ENCODE measurements around the gene CLPTM1L. TPM values are rescaled to one million over a fixed set of nuclear protein-coding genes. Genes with fewer than 3 reads are reported as not detected.
"Not testable (repeated sequence)": the region's sequence is repeated elsewhere in the genome, so short reads cannot be mapped to it uniquely, and the experiment has no call there.

CLPTM1L gene
- polyA plus RNA-seq, 1 experiment = 85.5 TPM

DNA sequence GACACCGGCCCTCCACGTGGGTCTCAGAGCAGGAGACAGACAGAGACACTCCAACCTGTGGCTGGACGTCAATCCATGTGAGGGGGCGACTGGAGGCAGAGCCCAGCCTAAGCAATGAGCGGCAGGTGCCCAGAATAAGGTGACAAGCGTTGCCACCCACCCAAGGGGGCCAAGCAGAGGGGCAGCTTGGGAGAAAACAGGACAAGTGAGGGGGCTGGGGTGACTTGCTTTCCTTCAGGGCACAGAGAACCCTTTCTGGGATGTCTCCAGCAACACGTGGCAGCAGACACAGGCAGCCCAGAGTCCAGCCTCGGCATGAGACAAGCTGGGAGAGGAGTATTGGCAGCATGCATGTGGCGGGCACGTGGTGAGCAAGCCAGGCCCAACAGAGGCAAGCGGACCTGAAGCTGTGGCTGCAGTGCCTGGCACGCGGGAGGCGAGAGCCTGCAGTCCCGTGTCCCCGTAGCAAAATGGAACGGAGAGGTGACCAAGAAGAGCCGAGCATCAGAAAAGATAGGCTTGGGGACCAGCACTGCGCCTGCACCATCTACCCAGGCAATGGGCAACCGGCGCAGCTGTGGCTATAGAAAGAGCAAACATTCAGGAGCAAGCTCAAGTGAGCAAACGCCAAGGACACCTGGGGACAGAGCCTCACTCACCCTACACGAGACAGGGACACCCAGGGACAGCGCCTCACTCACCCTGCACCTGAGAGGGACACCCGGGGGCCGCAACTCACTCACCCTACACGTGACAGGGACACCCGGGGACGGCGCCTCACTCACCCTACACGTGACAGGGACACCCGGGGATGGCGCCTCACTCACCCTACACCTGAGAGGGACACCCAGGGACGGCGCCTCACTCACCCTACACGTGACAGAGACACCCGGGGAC is 56.2 kb downstream of the CLPTM1L start:
- Histone ChIP-seq H3K27ac (ENCODE audit: low read depth, low read length) (no peak overlapping the region), H3K4me3 (ENCODE audit: low read depth, low read length) (no peak overlapping the region), H3K9me3 (ENCODE audit: control insufficient read depth, insufficient read depth, low read length) (peaks cover 58% of the 10 kb centered on the region), H3K27me3 (ENCODE audit: control insufficient read depth, insufficient read depth, low read length) (no peaks in the 10 kb centered on the region)
- TF ChIP-seq, protein P1, sequence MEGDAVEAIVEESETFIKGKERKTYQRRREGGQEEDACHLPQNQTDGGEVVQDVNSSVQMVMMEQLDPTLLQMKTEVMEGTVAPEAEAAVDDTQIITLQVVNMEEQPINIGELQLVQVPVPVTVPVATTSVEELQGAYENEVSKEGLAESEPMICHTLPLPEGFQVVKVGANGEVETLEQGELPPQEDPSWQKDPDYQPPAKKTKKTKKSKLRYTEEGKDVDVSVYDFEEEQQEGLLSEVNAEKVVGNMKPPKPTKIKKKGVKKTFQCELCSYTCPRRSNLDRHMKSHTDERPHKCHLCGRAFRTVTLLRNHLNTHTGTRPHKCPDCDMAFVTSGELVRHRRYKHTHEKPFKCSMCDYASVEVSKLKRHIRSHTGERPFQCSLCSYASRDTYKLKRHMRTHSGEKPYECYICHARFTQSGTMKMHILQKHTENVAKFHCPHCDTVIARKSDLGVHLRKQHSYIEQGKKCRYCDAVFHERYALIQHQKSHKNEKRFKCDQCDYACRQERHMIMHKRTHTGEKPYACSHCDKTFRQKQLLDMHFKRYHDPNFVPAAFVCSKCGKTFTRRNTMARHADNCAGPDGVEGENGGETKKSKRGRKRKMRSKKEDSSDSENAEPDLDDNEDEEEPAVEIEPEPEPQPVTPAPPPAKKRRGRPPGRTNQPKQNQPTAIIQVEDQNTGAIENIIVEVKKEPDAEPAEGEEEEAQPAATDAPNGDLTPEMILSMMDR (IDR thresholded peaks at IDR 0.05; ENCODE audit: low read depth, low read length) = no peak
- ChIA-PET CTCF (no interaction called here), POLR2A (no interaction called here)
- DNase-seq (ENCODE audit: low read depth, low spot score) = no peak

DNA sequence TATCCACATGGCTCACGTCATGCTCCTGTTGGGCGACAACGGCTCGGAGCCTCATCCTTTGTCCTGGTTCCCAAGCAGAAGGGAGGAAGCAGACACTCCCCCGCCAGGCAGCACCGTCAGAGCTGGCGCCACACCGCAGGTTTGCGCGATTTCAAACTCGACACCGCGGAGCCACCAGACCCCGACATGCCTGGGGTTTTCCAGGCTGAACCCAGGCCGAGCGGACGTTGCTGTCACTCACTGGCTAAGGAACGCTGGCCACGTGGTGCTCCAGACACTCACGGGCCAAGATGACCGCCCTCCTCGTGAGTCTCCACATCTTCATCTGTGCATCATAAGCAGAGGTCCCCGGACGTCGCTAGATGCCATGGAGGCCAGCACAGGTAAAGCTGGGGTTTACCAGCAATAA is 59.0 kb downstream of the CLPTM1L start:
- H3K9me3 ChIP-seq (ENCODE audit: control insufficient read depth, insufficient read depth, low read length) = peaks cover 63% of the 10 kb centered on the region
- H3K27ac ChIP-seq (ENCODE audit: low read depth, low read length) = no peak overlapping the region
- H3K27me3 ChIP-seq (ENCODE audit: control insufficient read depth, insufficient read depth, low read length) = no peaks in the 10 kb centered on the region
- H3K4me3 ChIP-seq (ENCODE audit: low read depth, low read length) = no peak overlapping the region
- DNase-seq (ENCODE audit: low read depth, low spot score) = no peak
- ChIA-PET CTCF (no interaction called here), POLR2A (no interaction called here)
- TF ChIP-seq, protein P1 (IDR thresholded peaks at IDR 0.05; ENCODE audit: low read depth, low read length) = no peak

DNA sequence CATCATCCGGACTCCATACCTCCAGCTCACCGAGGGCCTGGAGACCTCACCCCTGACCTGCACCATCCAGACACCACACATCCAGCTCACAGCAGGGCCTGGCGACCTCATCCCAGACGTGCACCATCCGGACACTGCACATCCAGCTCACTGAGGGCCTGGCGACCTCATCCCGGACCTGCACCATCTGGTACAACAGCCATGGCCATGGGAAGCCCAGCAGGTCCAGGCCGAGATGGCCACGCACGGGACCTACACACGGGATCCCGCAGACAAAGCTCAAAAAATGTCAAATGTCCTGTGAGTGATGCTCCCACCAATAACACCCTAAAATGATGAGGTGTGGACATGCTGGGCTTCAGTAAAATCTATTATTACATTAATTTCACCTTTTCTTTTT is 59.8 kb downstream of the CLPTM1L start:
- H3K4me3 ChIP-seq (ENCODE audit: low read depth, low read length) = no peak overlapping the region
- ChIA-PET CTCF (interaction anchor here (0.6 kb wide), 1 partner anchor 283 kb away, joined by 3 read pairs; no protein-coding TSS in a partner anchor), POLR2A (no interaction called here)
- peaks cover 2% of the 10 kb centered on the region for H3K27me3 ChIP-seq (ENCODE audit: control insufficient read depth, insufficient read depth, low read length)
- no peak for DNase-seq (ENCODE audit: low read depth, low spot score)
- TF ChIP-seq, protein P1 (IDR thresholded peaks at IDR 0.05; ENCODE audit: low read depth, low read length) = no peak
- peaks cover 64% of the 10 kb centered on the region for H3K9me3 ChIP-seq (ENCODE audit: control insufficient read depth, insufficient read depth, low read length)
- no peak overlapping the region for H3K27ac ChIP-seq (ENCODE audit: low read depth, low read length)

DNA sequence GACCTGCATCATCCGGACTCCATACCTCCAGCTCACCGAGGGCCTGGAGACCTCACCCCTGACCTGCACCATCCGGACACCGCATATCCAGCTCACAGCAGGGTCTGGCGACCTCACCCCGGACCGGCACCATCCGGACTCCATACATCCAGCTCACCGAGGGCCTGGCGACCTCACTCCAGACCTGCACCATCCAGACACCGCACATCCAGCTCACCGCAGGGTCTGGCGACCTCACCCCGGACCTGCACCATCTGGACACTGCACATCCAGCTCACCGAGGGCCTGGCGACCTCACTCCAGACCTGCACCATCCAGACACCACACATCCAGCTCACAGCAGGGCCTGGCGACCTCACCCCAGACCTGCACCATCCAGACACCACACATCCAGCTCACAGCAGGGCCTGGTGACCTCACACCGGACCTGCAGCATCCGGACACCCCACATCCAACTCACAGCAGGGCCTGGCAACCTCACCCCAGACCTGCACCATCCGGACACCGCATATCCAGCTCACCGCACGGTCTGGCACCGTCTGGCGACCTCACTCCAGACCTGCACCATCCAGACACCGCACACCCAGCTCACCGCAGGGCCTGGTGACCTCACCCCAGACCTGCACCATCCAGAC is 60.4 kb downstream of the CLPTM1L start:
- H3K27ac ChIP-seq (ENCODE audit: low read depth, low read length); H3K27me3 ChIP-seq (ENCODE audit: control insufficient read depth, insufficient read depth, low read length); DNase-seq (ENCODE audit: low read depth, low spot score); POLR2A ChIA-PET; H3K4me3 ChIP-seq (ENCODE audit: low read depth, low read length): not testable (repeated sequence)
- CTCF ChIA-PET = interaction anchor here (0.6 kb wide), 1 partner anchor 282 kb away, joined by 3 read pairs; no protein-coding TSS in a partner anchor
- H3K9me3 ChIP-seq (ENCODE audit: control insufficient read depth, insufficient read depth, low read length) = peaks cover 67% of the 10 kb centered on the region

DNA sequence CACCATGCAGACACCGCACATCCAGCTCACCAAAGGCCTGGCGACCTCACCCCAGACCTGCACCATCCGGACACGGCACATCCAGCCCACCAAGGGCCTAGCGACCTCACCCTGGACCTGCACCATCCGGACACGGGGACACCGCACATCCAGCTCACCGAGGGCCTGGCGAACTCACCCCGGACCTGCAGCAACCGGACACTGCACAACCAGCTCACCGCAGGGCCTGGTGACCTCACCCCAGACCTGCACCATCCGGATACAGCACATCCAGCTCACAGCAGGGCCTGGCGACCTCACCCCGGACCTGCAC is 61.2 kb downstream of the CLPTM1L start:
- DNase-seq (ENCODE audit: low read depth, low spot score); H3K27ac ChIP-seq (ENCODE audit: low read depth, low read length); H3K27me3 ChIP-seq (ENCODE audit: control insufficient read depth, insufficient read depth, low read length); POLR2A ChIA-PET; CTCF ChIA-PET; H3K4me3 ChIP-seq (ENCODE audit: low read depth, low read length): not testable (repeated sequence)
- H3K9me3 ChIP-seq (ENCODE audit: control insufficient read depth, insufficient read depth, low read length) = peaks cover 68% of the 10 kb centered on the region

DNA sequence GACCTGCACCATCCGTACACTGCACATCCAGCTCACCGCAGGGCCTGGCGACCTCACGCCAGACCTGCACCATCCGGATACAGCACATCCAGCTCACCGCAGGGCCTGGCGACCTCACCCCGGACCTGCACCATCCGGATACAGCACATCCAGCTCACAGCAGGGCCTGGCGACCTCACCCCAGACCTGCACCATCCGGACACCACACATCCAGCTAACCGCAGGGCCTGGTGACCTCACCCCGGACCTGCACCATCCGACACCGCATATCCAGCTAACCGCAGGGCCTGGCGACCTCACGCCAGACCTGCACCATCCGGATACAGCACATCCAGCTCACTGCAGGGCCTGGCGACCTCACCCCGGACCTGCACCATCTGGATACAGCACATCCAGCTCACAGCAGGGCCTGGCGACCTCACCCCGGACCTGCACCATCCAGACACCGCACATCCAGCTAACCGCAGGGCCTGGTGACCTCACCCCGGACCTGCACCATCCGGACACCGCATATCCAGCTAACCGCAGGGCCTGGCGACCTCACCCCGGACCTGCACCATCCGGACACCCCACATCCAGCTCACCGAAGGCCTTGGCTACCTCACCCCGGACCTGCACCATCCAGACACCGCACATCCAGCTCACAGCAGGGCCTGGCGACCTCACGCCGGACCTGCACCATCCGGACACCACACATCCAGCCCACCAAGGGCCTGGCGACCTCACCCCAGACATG is 61.7 kb downstream of the CLPTM1L start:
- peaks cover 68% of the 10 kb centered on the region for H3K9me3 ChIP-seq (ENCODE audit: control insufficient read depth, insufficient read depth, low read length)
- DNase-seq (ENCODE audit: low read depth, low spot score); CTCF ChIA-PET; POLR2A ChIA-PET; H3K4me3 ChIP-seq (ENCODE audit: low read depth, low read length); H3K27ac ChIP-seq (ENCODE audit: low read depth, low read length); H3K27me3 ChIP-seq (ENCODE audit: control insufficient read depth, insufficient read depth, low read length): not testable (repeated sequence)

Measured in AG04450 (cell line).